ENCODE results near the gene RSPH4A. TPM values are rescaled to one million over a fixed set of nuclear protein-coding genes. Genes with fewer than 3 reads are reported as not detected.

RSPH4A gene
- total and polyA plus RNA-seq, 2 of the 8 experiments (the other 6 are each of a cell fraction or from before 2014, with no cell fraction given) = 0.38 to 0.52 TPM

GRCh38 chr6:116649129-116649528 is 32.9 kb downstream of the RSPH4A start:
- Histone ChIP-seq H2BK15ac (ENCODE audit: low read length) (no peak overlapping the region), H3K27me3 (replicated peaks in 1 of 4; ENCODE audit: control insufficient read depth in 3 of 4, extremely low read depth in 1 of 4, insufficient read depth in 3 of 4, low read length in 3 of 4) (no peaks in the 10 kb centered on the region), H4K20me1 (replicated peaks in 1 of 2; ENCODE audit: control insufficient read depth in 1 of 2, insufficient read depth in 2 of 2, low read length in 2 of 2) (peaks cover 0 to 2% of the 10 kb centered on the region in 2 experiments), H3K9me3 (ENCODE audit: insufficient read depth in 2 of 2, low read depth in 1 of 2, low read length in 1 of 2) (no peaks in the 10 kb centered on the region), H2BK5ac (ENCODE audit: low read depth, low read length) (no peak overlapping the region), H3K9ac (replicated peaks in 1 of 4; ENCODE audit: extremely low read depth in 1 of 4, low read depth in 3 of 4, low read length in 3 of 4) (no peak overlapping the region), H3K23ac (ENCODE audit: insufficient read length) (no peak overlapping the region), H4K5ac (ENCODE audit: insufficient read length, low read depth, low read length) (no peak overlapping the region), H3K23me2 (ENCODE audit: low read depth, low read length) (no peaks in the 10 kb centered on the region), H2BK12ac (ENCODE audit: low read depth, low read length) (no peak overlapping the region), H3K36me3 (ENCODE audit: control insufficient read depth in 2 of 4, insufficient read depth in 4 of 4, low read length in 3 of 4) (peaks cover 0 to 17% (median 2%) of the 10 kb centered on the region in 4 experiments; a peak in 3 of 8 replicates), H3K4me3 (ENCODE audit: extremely low read depth in 1 of 4, insufficient read depth in 2 of 4, low read depth in 3 of 4, low read length in 4 of 4) (no peak overlapping the region), H4K8ac (ENCODE audit: extremely low read depth, insufficient read depth, low read length) (no peak overlapping the region), H3K18ac (ENCODE audit: extremely low read depth, low read length) (no peak overlapping the region), H4K91ac (replicated peaks; ENCODE audit: insufficient read length, low read length) (no peak overlapping the region), H2AK5ac (ENCODE audit: low read depth, low read length) (no peak overlapping the region), H3K79me2 (ENCODE audit: control insufficient read depth in 1 of 2, insufficient read depth in 2 of 2, low read length in 2 of 2) (no peaks in the 10 kb centered on the region), H2BK20ac (ENCODE audit: low read length) (no peak overlapping the region), H2BK120ac (replicated peaks; ENCODE audit: low read depth, low read length) (no peak overlapping the region), H3K79me1 (ENCODE audit: low read depth, low read length) (no peaks in the 10 kb centered on the region), H3K27ac (ENCODE audit: low read depth, low read length) (no peak overlapping the region), H3K56ac (replicated peaks; ENCODE audit: insufficient read length, low read depth, low read length) (no peak overlapping the region), H3K4me1 (replicated peaks in 1 of 4; ENCODE audit: control insufficient read depth in 3 of 4, insufficient read depth in 4 of 4, low read length in 3 of 4) (no peaks in the 10 kb centered on the region), H2AFZ (ENCODE audit: low read length) (no peak overlapping the region), H3K4ac (replicated peaks; ENCODE audit: insufficient read length, low read depth, low read length) (no peak overlapping the region), H3K4me2 (ENCODE audit: insufficient read depth in 1 of 2, low read depth in 2 of 2, low read length in 2 of 2) (no peak overlapping the region), H3K14ac (ENCODE audit: insufficient read length) (no peak overlapping the region)
- POLR2A ChIA-PET (ENCODE audit: partially characterized antibody) = no interaction called here
- DNase-seq (ENCODE audit: low read depth in 1 of 2, low spot score in 2 of 2) (no peak), FAIRE-seq (no peak)
- CTCF ChIA-PET (ENCODE audit: partially characterized antibody) = interaction anchor here (0.6 to 2.3 kb wide), 7 partner anchors 11 to 380 kb away, joined by 3 to 6 read pairs (median 4); partner anchors contain the start of gene RWDD1
- WGBS, 2 experiments (ENCODE audit: extremely low coverage in 1 of 2, insufficient coverage in 1 of 2, insufficient read length in 1 of 2, insufficient replicate concordance in 2 of 2, low coverage in 1 of 2, low lambda C conversion rate in 2 of 2, missing lambda C conversion rate in 1 of 2) = 99 to 100% methylated on average over 2 to 3 of the region's 3 CpGs
- TF ChIP-seq CTBP2 (IDR thresholded peaks at IDR 0.05; ENCODE audit: borderline replicate concordance, insufficient read depth, insufficient read length, low read length) = no peak
- no peak for TF ChIP-seq JUN (IDR thresholded peaks at IDR 0.05; ENCODE audit: low read depth, low read length)
- TF ChIP-seq KDM1A (IDR thresholded peaks at IDR 0.05; ENCODE audit: borderline replicate concordance, low read length) = no peak

All from H1 (cell line).